Chondrocyte (in vitro differentiated cells): ENCODE data around the gene INSIG1. TPM values are rescaled to one million over a fixed set of nuclear protein-coding genes. Genes with fewer than 3 reads are reported as not detected.

Experiments
- DNase-seq: peaks from one replicate; pipeline ENCODE4 v3.0.0; 2021; ENCODE audit warnings: mixed read lengths, low spot score
- H3K27ac Mint-ChIP-seq: one replicate; pipeline ENCODE4 v1.8.0; 2021; ENCODE audit warnings: mild to moderate bottlenecking, moderate library complexity, mixed read lengths; ENCODE audit not compliant: unreplicated experiment
- H3K27me3 Mint-ChIP-seq: 2 replicates; pipeline ENCODE4 v1.8.0; 2021; ENCODE audit warnings: low read depth, mixed read lengths
- H3K36me3 Mint-ChIP-seq: 2 replicates; pipeline ENCODE4 v1.8.0; 2021; ENCODE audit warnings: low read depth, mixed read lengths
- H3K4me1 Mint-ChIP-seq: 2 replicates; pipeline ENCODE4 v1.8.0; 2021; ENCODE audit warnings: low read depth, mild to moderate bottlenecking, mixed read lengths
- H3K4me3 Mint-ChIP-seq: one replicate; pipeline ENCODE4 v1.8.0; 2021; ENCODE audit warnings: mild to moderate bottlenecking, moderate library complexity, mixed read lengths; ENCODE audit not compliant: unreplicated experiment
- H3K9me3 Mint-ChIP-seq: 2 replicates; pipeline ENCODE4 v1.8.0; 2021; ENCODE audit warnings: low read depth, mixed read lengths
- long read RNA-seq: library from polyadenylated mRNA; stranded (forward); transcript quantifications from one replicate; pipeline ENCODE4 v2.0.0, GENCODE V29; 2021
- total RNA-seq: library from RNA; stranded (reverse); gene quantifications from 3 replicates; pipeline ENCODE4 v1.2.1, GENCODE V29; 2021
- TF ChIP-seq, protein P1 (sequence below): fragments of 200-600 bp; sonication (generic); IDR thresholded peaks from 2 replicates; pipeline ENCODE4 v1.5.0; 2021; ENCODE audit warnings: antibody characterized with exemption, mild to moderate bottlenecking, moderate library complexity

Gene INSIG1
- 21.3 to 33.7 TPM (median 31.8 TPM) in 3 replicates for total RNA-seq
- long read RNA-seq, transcript INSIG1-201 (6 exons, 3,010 nt), result major isoform, 80 of 109 reads
- long read RNA-seq, partial matches to known transcripts, result 4 of 109 reads
- long read RNA-seq, other reads (novel, unspliced or antisense), result 25 of 109 reads

DNA sequence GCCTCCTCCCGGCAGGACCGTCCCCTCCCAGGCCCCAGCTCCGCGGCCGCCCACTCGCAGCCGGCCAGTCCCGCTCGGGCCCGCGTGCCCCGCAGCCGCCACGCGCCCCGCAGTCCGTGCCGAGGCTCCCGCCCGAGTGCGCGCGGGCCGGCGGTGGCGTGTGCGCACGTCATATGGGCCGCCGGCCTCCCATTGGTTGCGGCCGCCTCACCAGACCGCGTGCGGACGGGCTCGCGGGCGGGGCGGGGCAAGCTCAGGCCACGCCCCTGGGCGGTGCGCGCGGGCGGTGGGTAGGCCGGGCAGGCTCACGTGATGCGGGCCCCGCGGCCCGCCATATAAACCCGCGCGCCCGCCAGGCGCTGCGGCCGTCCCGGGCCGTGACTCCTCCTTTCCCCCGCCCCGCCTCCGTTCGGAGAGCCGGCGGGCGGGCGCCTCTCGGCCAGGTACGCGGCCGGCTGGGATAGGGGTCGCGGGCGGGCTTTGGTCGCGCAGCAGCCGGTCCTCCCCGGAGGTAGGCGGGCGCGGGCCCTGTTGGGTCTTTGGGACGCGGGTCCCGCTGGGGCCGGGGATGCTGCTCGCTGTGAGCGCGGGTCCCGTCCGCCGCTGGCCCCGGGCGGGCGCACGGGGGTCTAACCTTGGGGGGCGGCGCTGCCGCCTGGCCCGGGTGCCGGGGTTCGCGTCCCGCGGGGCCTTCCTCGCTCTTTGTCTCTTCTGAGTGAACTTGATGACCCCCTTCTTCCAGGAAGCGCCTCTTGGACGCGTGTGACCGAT lies at the start of gene INSIG1:
Gene INSIG1, plus strand, starts transcription at position 362 of the 771 bp plus-strand sequence. Its CDS starts 408 bp downstream, at position 770.
- Mint-ChIP-seq H3K36me3 (no peaks in the 10 kb centered on the region), H3K27me3 (no peaks in the 10 kb centered on the region), H3K27ac (peak within 1 kb of the TSS; percentile 97), H3K4me1 (peaks cover 38% of the 10 kb centered on the region), H3K4me3 (peak within 1 kb of the TSS; percentile 81), H3K9me3 (no peaks in the 10 kb centered on the region)
- TF ChIP-seq, protein P1, sequence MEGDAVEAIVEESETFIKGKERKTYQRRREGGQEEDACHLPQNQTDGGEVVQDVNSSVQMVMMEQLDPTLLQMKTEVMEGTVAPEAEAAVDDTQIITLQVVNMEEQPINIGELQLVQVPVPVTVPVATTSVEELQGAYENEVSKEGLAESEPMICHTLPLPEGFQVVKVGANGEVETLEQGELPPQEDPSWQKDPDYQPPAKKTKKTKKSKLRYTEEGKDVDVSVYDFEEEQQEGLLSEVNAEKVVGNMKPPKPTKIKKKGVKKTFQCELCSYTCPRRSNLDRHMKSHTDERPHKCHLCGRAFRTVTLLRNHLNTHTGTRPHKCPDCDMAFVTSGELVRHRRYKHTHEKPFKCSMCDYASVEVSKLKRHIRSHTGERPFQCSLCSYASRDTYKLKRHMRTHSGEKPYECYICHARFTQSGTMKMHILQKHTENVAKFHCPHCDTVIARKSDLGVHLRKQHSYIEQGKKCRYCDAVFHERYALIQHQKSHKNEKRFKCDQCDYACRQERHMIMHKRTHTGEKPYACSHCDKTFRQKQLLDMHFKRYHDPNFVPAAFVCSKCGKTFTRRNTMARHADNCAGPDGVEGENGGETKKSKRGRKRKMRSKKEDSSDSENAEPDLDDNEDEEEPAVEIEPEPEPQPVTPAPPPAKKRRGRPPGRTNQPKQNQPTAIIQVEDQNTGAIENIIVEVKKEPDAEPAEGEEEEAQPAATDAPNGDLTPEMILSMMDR, result no peak
- DNase-seq, result no peak

DNA sequence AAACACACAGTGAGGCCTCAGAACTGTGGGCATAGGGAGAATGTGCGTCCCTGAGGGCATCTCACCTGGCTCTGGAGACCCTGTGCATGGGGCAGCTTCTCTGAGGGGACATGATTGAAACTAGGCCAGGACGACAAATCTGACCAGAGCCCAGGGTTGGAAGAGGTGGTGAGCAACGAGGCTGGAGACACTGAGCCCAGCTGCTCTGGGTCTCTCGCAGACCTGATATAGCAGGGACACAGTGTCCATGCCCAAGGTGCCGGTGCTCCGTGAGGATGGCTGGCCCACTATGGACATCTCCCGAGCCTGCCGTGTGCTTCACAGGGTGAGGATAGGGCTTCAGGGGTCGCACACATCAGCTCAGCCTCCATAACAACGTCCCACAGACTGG lies 49.3 kb upstream of the INSIG1 start:
- Mint-ChIP-seq H3K36me3 (no peaks in the 10 kb centered on the region), H3K27ac (no peak overlapping the region), H3K4me1 (no peaks in the 10 kb centered on the region), H3K4me3 (no peak overlapping the region), H3K27me3 (peaks cover 10% of the 10 kb centered on the region), H3K9me3 (no peaks in the 10 kb centered on the region)
- TF ChIP-seq, protein P1, result no peak
- no peak for DNase-seq

DNA sequence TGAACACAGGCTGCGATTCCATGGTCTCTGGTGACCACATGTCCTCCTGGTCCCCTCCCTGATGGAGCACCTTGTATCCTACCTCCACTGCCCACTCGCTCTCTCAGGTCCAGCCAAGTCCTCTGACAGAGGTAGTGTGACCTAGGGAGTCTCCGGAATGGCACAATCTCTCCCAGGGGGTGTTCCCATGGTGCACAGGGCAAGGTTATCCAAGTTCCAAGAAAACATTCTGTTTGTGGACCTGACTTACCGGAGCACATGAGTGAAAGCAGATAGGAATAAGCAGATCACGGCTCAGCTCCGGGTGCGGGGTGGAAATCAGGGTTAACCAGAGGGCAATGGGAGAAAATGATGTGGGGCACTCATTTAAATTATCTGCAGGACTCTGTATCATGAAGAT lies 45.8 kb upstream of the INSIG1 start:
- DNase-seq, result no peak
- no peak overlapping the region for H3K27ac Mint-ChIP-seq
- TF ChIP-seq, protein P1, result no peak
- H3K4me1 Mint-ChIP-seq, result peaks cover 6% of the 10 kb centered on the region
- H3K27me3 Mint-ChIP-seq, result peaks cover 22% of the 10 kb centered on the region
- H3K4me3 Mint-ChIP-seq, result no peak overlapping the region
- no peaks in the 10 kb centered on the region for H3K9me3 Mint-ChIP-seq
- no peaks in the 10 kb centered on the region for H3K36me3 Mint-ChIP-seq

DNA sequence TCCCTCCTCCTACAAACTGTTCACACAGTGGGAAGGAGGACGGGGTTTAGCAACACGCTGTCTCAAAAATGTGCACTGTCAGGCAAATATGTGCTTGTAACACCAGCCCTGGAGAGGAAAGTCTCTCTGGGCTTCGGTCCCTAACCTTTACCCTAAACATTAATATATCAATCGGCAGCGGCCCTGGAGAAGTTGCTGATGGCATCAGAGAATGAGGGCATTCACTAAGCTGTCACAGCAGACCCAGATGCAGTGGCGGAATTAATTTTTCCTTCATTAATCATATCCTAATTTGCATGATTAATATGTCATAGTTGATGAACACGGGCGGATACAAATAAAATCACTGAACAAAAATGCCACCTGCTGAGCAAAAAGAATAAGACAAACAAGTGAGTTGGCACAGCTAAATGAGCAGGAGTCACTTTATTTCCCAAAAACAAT lies 45.2 kb upstream of the INSIG1 start:
- TF ChIP-seq, protein P1, result peak; percentile 15
- Mint-ChIP-seq H3K27me3 (peaks cover 22% of the 10 kb centered on the region), H3K4me3 (no peak overlapping the region), H3K9me3 (no peaks in the 10 kb centered on the region), H3K27ac (no peak overlapping the region), H3K36me3 (no peaks in the 10 kb centered on the region), H3K4me1 (peaks cover 12% of the 10 kb centered on the region)
- DNase-seq, result no peak

DNA sequence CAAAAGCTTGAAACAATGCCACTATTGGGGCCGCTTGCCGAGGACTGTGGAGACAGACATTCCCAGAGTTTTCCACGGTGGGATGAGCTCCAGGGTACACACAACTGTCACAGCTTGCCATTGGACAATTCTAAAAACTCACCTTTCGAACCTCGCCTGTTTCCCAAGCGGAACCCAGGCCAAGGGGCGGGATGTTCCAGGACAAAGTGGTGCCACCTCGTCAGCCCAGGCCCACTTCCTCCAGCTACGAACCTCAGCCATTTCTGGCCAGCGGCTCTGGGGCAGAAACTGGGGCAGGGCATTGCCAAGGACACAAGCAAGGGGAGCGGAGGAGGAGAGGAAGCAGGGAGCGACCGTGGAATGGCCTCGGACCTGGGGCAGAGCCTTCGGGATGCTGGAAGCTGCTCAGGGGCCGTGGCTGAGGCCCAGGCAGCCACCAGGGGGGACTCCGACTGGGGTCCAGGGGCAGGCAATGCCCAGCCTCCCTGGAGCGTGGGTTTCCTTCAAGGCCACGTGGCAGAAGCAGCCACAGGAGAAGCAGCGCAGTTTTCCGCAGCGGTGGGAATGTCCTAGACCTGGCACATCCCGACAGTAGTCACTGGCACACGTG lies 44.7 kb upstream of the INSIG1 start:
- Mint-ChIP-seq H3K27ac (no peak overlapping the region), H3K4me3 (no peak overlapping the region), H3K36me3 (no peaks in the 10 kb centered on the region), H3K9me3 (no peaks in the 10 kb centered on the region), H3K27me3 (peaks cover 22% of the 10 kb centered on the region), H3K4me1 (peaks cover 17% of the 10 kb centered on the region)
- TF ChIP-seq, protein P1, result no peak
- DNase-seq, result no peak
